GM21515 (cell line): ENCODE data around the gene MARCHF2.
"Not testable (repeated sequence)": the region's sequence is repeated elsewhere in the genome, so short reads cannot be mapped to it uniquely, and the experiment has no call there.

Experiments used
- ATAC-seq: cut with Tn5 transposase; IDR thresholded peaks from one replicate; pipeline ENCODE4 v1.9.1; 2021; ENCODE audit not compliant: unreplicated experiment

The MARCHF2 gene

GRCh38 chr19:8412783-8413628 is at the start of gene MARCHF2:
Gene MARCHF2 (plus strand): TSS chr19:8413305. CDS start chr19:8421841, 8,536 bp downstream.
- peak; percentile 97 for ATAC-seq

GRCh38 chr19:8363803-8364771 is 49.0 kb upstream of the MARCHF2 start, which contains the start of gene ANGPTL4:
Gene ANGPTL4 (plus strand): TSS chr19:8364155. CDS start chr19:8364322, 167 bp downstream.
- no peak for ATAC-seq

- ATAC-seq: no peak
These were observed 47.0 kb upstream of the MARCHF2 start for GRCh38 chr19:8366121-8366581.

- ATAC-seq: no peak
These were observed 46.2 kb upstream of the MARCHF2 start for GRCh38 chr19:8366961-8367326.

- no peak for ATAC-seq
These were observed 45.6 kb upstream of the MARCHF2 start for GRCh38 chr19:8367327-8368001.

- ATAC-seq: no peak
These were observed 42.7 kb upstream of the MARCHF2 start for GRCh38 chr19:8370176-8371010.

GRCh38 chr19:8371011-8371804 is 41.9 kb upstream of the MARCHF2 start:
- ATAC-seq: no peak

- ATAC-seq: no peak
These were observed 39.0 kb upstream of the MARCHF2 start for GRCh38 chr19:8373867-8374813.

- not testable (repeated sequence) for ATAC-seq
These were observed 37.3 kb upstream of the MARCHF2 start for GRCh38 chr19:8375766-8376165.

- ATAC-seq: not testable (repeated sequence)
These were observed 36.6 kb upstream of the MARCHF2 start for GRCh38 chr19:8376373-8376974.

- no peak for ATAC-seq
These were observed 35.5 kb upstream of the MARCHF2 start for GRCh38 chr19:8377598-8377997.

- ATAC-seq: not testable (repeated sequence)
These were observed 33.8 kb upstream of the MARCHF2 start for GRCh38 chr19:8379156-8379891.

- not testable (repeated sequence) for ATAC-seq
These were observed 28.5 kb upstream of the MARCHF2 start for GRCh38 chr19:8384569-8384968.

- ATAC-seq: not testable (repeated sequence)
These were observed 28.0 kb upstream of the MARCHF2 start for GRCh38 chr19:8385103-8385502.

- ATAC-seq: not testable (repeated sequence)
These were observed 27.5 kb upstream of the MARCHF2 start for GRCh38 chr19:8385566-8385965.

GRCh38 chr19:8386419-8386818 is 26.7 kb upstream of the MARCHF2 start:
- ATAC-seq: not testable (repeated sequence)

- no peak for ATAC-seq
These were observed 26.1 kb upstream of the MARCHF2 start for GRCh38 chr19:8386990-8387389.
